Measurements from ENCODE around the gene BRCC3. TPM values are rescaled to one million over a fixed set of nuclear protein-coding genes. Genes with fewer than 3 reads are reported as not detected.

BRCC3 gene
- total RNA-seq, 4 donors from 2014 or later: 8.4 to 11.0 (median 10.2) TPM

GRCh38 chrX:155108427-155108826 is 37.1 kb downstream of the BRCC3 start:
- ATAC-seq (ENCODE audit: low FRiP score) (no peak), DNase-seq (ENCODE audit: low spot score) (no peak)
- no peak for TF ChIP-seq CTCF (IDR thresholded peaks at IDR 0.05)

DNA sequence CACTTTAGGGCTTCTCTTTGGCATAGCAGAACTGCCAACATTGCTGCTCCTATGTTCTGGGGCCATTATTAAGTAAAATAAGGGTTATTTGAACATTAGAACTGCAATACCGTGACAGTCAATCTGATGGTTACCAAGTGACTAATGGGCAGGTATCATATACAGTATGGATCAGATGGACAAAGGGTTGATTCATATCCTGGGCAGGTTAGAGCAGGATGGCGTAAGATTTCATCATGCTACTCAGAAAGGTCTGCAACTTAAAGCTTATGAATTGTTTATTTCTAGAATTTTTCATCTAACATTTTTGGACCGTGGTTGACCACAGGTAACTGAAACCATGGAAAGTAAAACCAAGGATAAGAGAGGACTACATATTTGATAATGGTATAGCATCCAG is 40.9 kb downstream of the BRCC3 start:
- no peak for ATAC-seq (ENCODE audit: low FRiP score)
- TF ChIP-seq CTCF (IDR thresholded peaks at IDR 0.05): no peak

GRCh38 chrX:155113097-155113496 is 41.8 kb downstream of the BRCC3 start:
- no peak for TF ChIP-seq CTCF (IDR thresholded peaks at IDR 0.05)
- no peak for ATAC-seq (ENCODE audit: low FRiP score)
- no peak for DNase-seq (ENCODE audit: low spot score)

More for the DNA sequence above, 40.9 kb downstream of the BRCC3 start:
- no peak for DNase-seq (ENCODE audit: low spot score)

- TF ChIP-seq CTCF (IDR thresholded peaks at IDR 0.05): no peak
- ATAC-seq (ENCODE audit: low FRiP score) (no peak), DNase-seq (ENCODE audit: low spot score) (no peak)
Measured at GRCh38 chrX:155115174-155115819, 44.0 kb downstream of the BRCC3 start.

DNA sequence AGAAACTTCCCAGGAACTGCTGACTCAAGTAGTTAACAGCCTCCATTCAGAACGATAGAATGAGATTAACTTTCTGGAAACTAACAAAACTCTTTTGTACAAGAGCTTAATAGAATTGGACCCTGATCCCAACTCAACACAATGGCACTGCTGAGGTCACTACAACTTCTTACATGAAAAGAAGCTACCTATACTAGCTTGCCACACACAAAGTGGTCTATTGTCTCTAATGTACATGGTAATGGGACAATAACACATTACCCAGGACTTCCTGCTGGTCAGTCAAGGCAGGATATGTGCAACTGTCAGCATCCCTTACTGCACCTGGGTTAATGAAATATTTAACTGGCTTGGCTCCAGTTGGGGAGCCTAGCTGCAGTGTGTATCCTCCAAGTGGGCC is 56.2 kb downstream of the BRCC3 start:
- ATAC-seq (ENCODE audit: low FRiP score): no peak
- no peak for DNase-seq (ENCODE audit: low spot score)
- TF ChIP-seq CTCF (IDR thresholded peaks at IDR 0.05): no peak

DNA sequence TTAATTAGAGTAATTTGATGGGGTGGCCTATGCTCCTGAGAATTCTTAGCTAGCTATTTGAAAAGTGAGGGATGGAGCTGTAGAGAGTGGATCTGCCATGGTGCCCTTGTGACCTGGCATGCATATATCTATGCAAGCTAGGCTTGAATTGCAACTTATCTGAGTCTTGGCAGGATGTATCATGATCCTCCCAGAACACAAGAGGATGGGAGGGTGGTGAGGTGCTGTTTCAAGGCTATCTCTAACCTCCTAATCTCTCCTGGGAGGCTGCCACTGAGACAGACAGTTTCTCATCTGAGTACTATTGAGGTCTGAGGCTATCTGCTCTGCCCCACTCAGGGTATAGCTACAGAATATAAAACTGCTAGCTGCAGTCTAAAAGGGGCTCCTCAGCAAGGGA is 56.6 kb downstream of the BRCC3 start:
- TF ChIP-seq CTCF (IDR thresholded peaks at IDR 0.05): no peak
- ATAC-seq (ENCODE audit: low FRiP score): no peak
- DNase-seq (ENCODE audit: low spot score): no peak

- TF ChIP-seq CTCF (IDR thresholded peaks at IDR 0.05): no peak
- no peak for ATAC-seq (ENCODE audit: low FRiP score)
Measured at GRCh38 chrX:155132110-155132509, 60.8 kb downstream of the BRCC3 start.

More at GRCh38 chrX:155132110-155132509, 60.8 kb downstream of the BRCC3 start:
- DNase-seq (ENCODE audit: low spot score): no peak

Data from omental fat pad (tissue), 4 donors.